Measurements from ENCODE around the gene PRSS2. TPM values are rescaled to one million over a fixed set of nuclear protein-coding genes. Genes with fewer than 3 reads are reported as not detected.

PRSS2 gene
- total RNA-seq, 4 donors from 2014 or later = 1.2 TPM; not detected in 3

Other genes starting within 250 kb of the PRSS2 start
- 1 to 10 TPM in 1 of 4 donors, not detected in 3; 3.0 TPM for gene PRSS1, start 21.5 kb upstream of the PRSS2 start, total RNA-seq
- gene EPHB6, start 84.1 kb downstream of the PRSS2 start, total RNA-seq = 100 to 1,000 TPM; 158 to 346 (median 221) TPM
- gene TRPV6, start 114.8 kb downstream of the PRSS2 start, total RNA-seq = 10 to 100 TPM; 10.3 to 13.4 (median 11.5) TPM
- gene TRPV5, start 162.8 kb downstream of the PRSS2 start, total RNA-seq = not detected
- gene LLCFC1, start 168.5 kb downstream of the PRSS2 start, total RNA-seq = not detected
- gene KEL, start 191.4 kb downstream of the PRSS2 start, total RNA-seq = under 1 TPM in 3 of 4 donors, not detected in 1; 0.08 to 0.58 (median 0.47) TPM

All from lower leg skin (tissue), 4 donors.